K562 (cell line): ENCODE data around the gene XPO6. TPM values are rescaled to one million over a fixed set of nuclear protein-coding genes. Genes with fewer than 3 reads are reported as not detected.

Experiments
- ATAC-seq: fragments of 200-7000 bp; cut with Tn5 transposase; 3 replicates; pipeline ENCODE4 v1.9.1; 2020; ENCODE audit warnings: moderate library complexity
- BruUV-seq: library from RNA; stranded (reverse); fragments of 400-500 nt; replicated peaks from 2 replicates; lab custom pipeline; 2021; lab: Mats Ljungman, UMichigan
- CTCF ChIA-PET: fragments of 300-600 bp; formaldehyde crosslinking; extraction: SDS; loops from one replicate; lab custom pipeline; 2021; ENCODE audit warnings: low intra/inter-chr PET ratio; lab: Yijun Ruan, JAX
- POLR2A ChIA-PET: fragments of 300-600, 350-650 bp; sonication (Branson Sonifier 250); formaldehyde crosslinking; extraction: SDS; loops from one replicate; lab custom pipeline; 2021; ENCODE audit warnings: antibody characterized with exemption, inconsistent platforms; lab: Yijun Ruan, JAX
- DNase-seq, 4 experiments: peaks; one replicate each; pipeline versions ENCODE4 v3.0.0 to v3.0.0-alpha.2; 2011 to 2018; ENCODE audit warnings: low spot score in 3 of 4, mixed read lengths in 3 of 4; ENCODE audit errors: extremely low read depth in 1 of 4
- FAIRE-seq: peaks from 2 replicates; lab custom pipeline; 2011; peaks lifted over from hg19 to GRCh38; lab: Jason Lieb, UNC
- H2AFZ ChIP-seq: 2 replicates; pipeline ENCODE4 v1.6.0; 2011; ENCODE audit warnings: low read depth, low read length, control low read depth, inconsistent platforms
- H3K27ac ChIP-seq: fragments of 200-600 bp; 3 replicates; pipeline ENCODE4 v1.8.0; 2011; ENCODE audit warnings: low read depth, mild to moderate bottlenecking, control low read depth, inconsistent platforms, low read length, moderate library complexity, mixed read lengths; ENCODE audit errors: extremely low read depth
- H3K27me3 ChIP-seq, 2 experiments: fragments of 300-600 bp in 1 of 2; 2 replicates in 1 of 2; 3 replicates in 1 of 2; pipeline versions ENCODE4 v1.6.0 to v1.8.0; 2011; ENCODE audit warnings: inconsistent platforms in 2 of 2, low read length in 2 of 2, mild to moderate bottlenecking in 1 of 2, mixed read lengths in 1 of 2, moderate library complexity in 1 of 2; ENCODE audit not compliant: control insufficient read depth in 2 of 2, insufficient read depth in 2 of 2
- H3K36me3 ChIP-seq: fragments of 300-600 bp; 3 replicates; pipeline ENCODE4 v1.8.0; 2011; ENCODE audit warnings: mild to moderate bottlenecking, low read length, inconsistent platforms; ENCODE audit not compliant: control insufficient read depth, insufficient read depth
- H3K4me1 ChIP-seq, 2 experiments: fragments of 200-600 bp in 1 of 2; replicated peaks in 1 of 2; 2 replicates in 1 of 2; 3 replicates in 1 of 2; pipeline versions ENCODE4 v1.5.1 to v1.8.0; 2011; ENCODE audit warnings: inconsistent platforms in 2 of 2, low read length in 2 of 2, mild to moderate bottlenecking in 1 of 2, mixed read lengths in 1 of 2, moderate library complexity in 1 of 2; ENCODE audit not compliant: control insufficient read depth in 2 of 2, insufficient read depth in 2 of 2
- H3K4me2 ChIP-seq: 2 replicates; pipeline ENCODE4 v1.6.1; 2011; ENCODE audit warnings: low read length, control low read depth, inconsistent platforms, mixed read lengths; ENCODE audit not compliant: insufficient read depth
- H3K4me3 ChIP-seq: fragments of 200-600 bp; sonication (generic), shearing (Covaris generic); 2 replicates; pipeline ENCODE4 v1.5.1; 2016; ENCODE audit warnings: control low read depth, inconsistent platforms
- H3K79me2 ChIP-seq: fragments of 200-600 bp; 3 replicates; pipeline ENCODE4 v1.8.0; 2011; ENCODE audit warnings: low read length, inconsistent platforms; ENCODE audit not compliant: control insufficient read depth, insufficient read depth
- H3K9ac ChIP-seq, 2 experiments: 2 replicates each; pipeline versions ENCODE4 v1.6.0 to v1.6.1; 2011; ENCODE audit warnings: low read depth in 2 of 2, low read length in 2 of 2, control low read depth in 1 of 2, inconsistent platforms in 1 of 2, mild to moderate bottlenecking in 1 of 2, mixed read lengths in 1 of 2; ENCODE audit not compliant: insufficient read depth in 1 of 2
- H3K9me1 ChIP-seq: one replicate; pipeline ENCODE4 v1.6.0; 2011; ENCODE audit warnings: inconsistent platforms, mild to moderate bottlenecking, low read length, moderate library complexity; ENCODE audit not compliant: control insufficient read depth, insufficient read depth
- H3K9me3 ChIP-seq: replicated peaks from 2 replicates; pipeline ENCODE4 v1.5.1; 2011; ENCODE audit warnings: low read depth, low read length, inconsistent platforms; ENCODE audit not compliant: control insufficient read depth, insufficient read depth
- H4K20me1 ChIP-seq: replicated peaks from 2 replicates; pipeline ENCODE4 v1.6.1; 2011; ENCODE audit warnings: low read length, inconsistent platforms, mixed read lengths; ENCODE audit not compliant: control insufficient read depth, insufficient read depth
- CREB3L1 ChIP-seq: fragments of 450-650 bp; IDR thresholded peaks from 2 replicates; pipeline ENCODE4 v1.6.1; 2014; ENCODE audit warnings: low read depth, mild to moderate bottlenecking, moderate library complexity, borderline replicate concordance
- E2F6 ChIP-seq, 2 experiments: IDR thresholded peaks; 2 replicates each; pipeline ENCODE4 v1.6.1; 2011; ENCODE audit warnings: borderline replicate concordance in 1 of 2, control low read depth in 1 of 2, low read depth in 1 of 2, low read length in 1 of 2, mild to moderate bottlenecking in 1 of 2, mixed read lengths in 1 of 2, moderate library complexity in 1 of 2; ENCODE audit not compliant: insufficient read depth in 1 of 2, insufficient read length in 1 of 2, poor library complexity in 1 of 2, severe bottlenecking in 1 of 2; ENCODE audit errors: extremely low read depth in 1 of 2
- KLF6 ChIP-seq: fragments of 250-450 bp; sonication (Bioruptor Pico); IDR thresholded peaks from 2 replicates; pipeline ENCODE4 v1.4.0; 2020; ENCODE audit warnings: mild to moderate bottlenecking, moderate library complexity, borderline replicate concordance
- L3MBTL2 ChIP-seq: fragments of 450-650 bp; IDR thresholded peaks from 2 replicates; pipeline ENCODE4 v1.6.1; 2016; ENCODE audit warnings: mild to moderate bottlenecking, moderate library complexity
- MCM3 ChIP-seq: fragments of 450-650 bp; IDR thresholded peaks from 2 replicates; pipeline ENCODE4 v1.6.1; 2016
- STAG1 ChIP-seq: sonication (generic); formaldehyde crosslinking; IDR thresholded peaks from 2 replicates; pipeline ENCODE4 v1.5.0; 2020; ENCODE audit warnings: missing genetic modification reagents, borderline replicate concordance
- THRA ChIP-seq: fragments of 450-650 bp; IDR thresholded peaks from 2 replicates; pipeline ENCODE4 v1.6.1; 2017; ENCODE audit warnings: mild to moderate bottlenecking, moderate library complexity
- WGBS: fragments of 100-300 bp; shearing (Covaris generic); methylation state at CpG from one replicate; pipeline ENCODE4 v1.1.6; 2016; ENCODE audit warnings: low coverage, mixed read lengths; ENCODE audit not compliant: insufficient coverage; ENCODE audit errors: missing lambda C conversion rate; 5-methylcytosine and 5-hydroxymethylcytosine counted together
- in situ Hi-C: fragments of 300-500 bp; cut with MboI; formaldehyde crosslinking; loops from 4 replicates; pipeline ENCODE4 v1.15.0; 2018; ENCODE audit warnings: inconsistent platforms, mixed read lengths
- intact Hi-C: fragments of 100-400 bp; cut with micrococcal nuclease; formaldehyde crosslinking; loops from 2 replicates; pipeline ENCODE4 v1.14.2; 2022
- polyA plus RNA-seq, 8 experiments: library from polyadenylated mRNA; depleted of rRNA in 4 of 8; stranded (reverse) in 5 of 8; unstranded in 3 of 8; fragments of >200 nt; fragmentation: Nextera tagmentation in 2 of 8; fragmentation: Illumina TruSeq in 1 of 8; extraction: Ambion mirVana in 2 of 8; extraction: Trizol in 1 of 8; gene quantifications; 2 replicates each; pipeline versions ENCODE4 v1.2.1 to v1.2.3, GENCODE V29; 2011 to 2014; ENCODE audit warnings: inconsistent platforms in 1 of 8, missing spikeins in 1 of 8
- total RNA-seq, 7 experiments: library from RNA; depleted of rRNA in 6 of 7; stranded (reverse); fragments of >200 nt in 6 of 7; fragmentation: Illumina TruSeq in 2 of 7; extraction: Trizol in 2 of 7; gene quantifications; 2 replicates each; pipeline versions ENCODE4 v1.2.1 to v1.2.3, GENCODE V29; 2011 to 2021; ENCODE audit warnings: low replicate concordance in 1 of 7

The XPO6 gene
- total and polyA plus RNA-seq, 9 of the 15 experiments (the other 6 are each of a cell fraction or from before 2014, with no cell fraction given) = 11.2 to 196 (median 119) TPM

- Histone ChIP-seq H4K20me1 (no peaks in the 10 kb centered on the region), H3K27me3 (peaks cover 10 to 33% of the 10 kb centered on the region in 2 experiments; a peak in 4 of 5 replicates), H3K4me1 (no peaks in the 10 kb centered on the region; a peak in 1 of 5 replicates), H3K79me2 (no peaks in the 10 kb centered on the region), H3K9ac (no peak overlapping the region), H3K9me1 (no peaks in the 10 kb centered on the region), H3K27ac (no peak overlapping the region)
- FAIRE-seq = no peak
- no peak; the same call in 2 of the 3 replicates for ATAC-seq
- 1% methylated on average over 14 of the region's 15 CpGs for WGBS
- TF ChIP-seq E2F6 (IDR thresholded peaks at IDR 0.05; ENCODE audit: borderline replicate concordance in 1 of 2, extremely low read depth in 1 of 2, insufficient read depth in 1 of 2, insufficient read length in 1 of 2, low read depth in 1 of 2, low read length in 1 of 2, poor library complexity in 1 of 2, severe bottlenecking in 1 of 2) = peak; percentile 37 to 72
- TF ChIP-seq CREB3L1 = no peak
- peak; percentile 43; the same call in 1 of the 2 replicates for TF ChIP-seq L3MBTL2
- TF ChIP-seq STAG1 (CRISPR knock-in tag) = no peak
- TF ChIP-seq KLF6 (CRISPR knock-in tag) = no peak
- no peak for TF ChIP-seq MCM3
- no peak for TF ChIP-seq THRA
- TF ChIP-seq, all 486 proteins: peak for 2
- intact Hi-C loops (no loop called here), in situ Hi-C loops (no loop called here)
- ChIA-PET CTCF (no interaction called here), POLR2A (interaction anchor here (0.9 kb wide), 1 partner anchor 11 kb away, joined by 4 read pairs; no protein-coding TSS in a partner anchor)
- H3K4me2 ChIP-seq = no peak overlapping the region
- H3K9me3 ChIP-seq = no peaks in the 10 kb centered on the region
- no peaks in the 10 kb centered on the region for H3K36me3 ChIP-seq
- BruUV-seq = no TSS peak
- no peak for DNase-seq
- H3K4me3 ChIP-seq = no peak overlapping the region
- no peak overlapping the region for H2AFZ ChIP-seq
These were observed 158.3 kb downstream of the XPO6 start for GRCh38 chr16:28053461-28053860.
